Measurements from ENCODE around the gene GRK3.

GRCh38 chr22:25637672-25638071 is 73.2 kb downstream of the GRK3 start:
- TF ChIP-seq GATA1 (IDR thresholded peaks at IDR 0.05; ENCODE audit: low read depth, low read length): no peak
- TF ChIP-seq POLR2A (IDR thresholded peaks at IDR 0.05; ENCODE audit: low read length): no peak
